ENCODE data around the gene NEK6. TPM values are rescaled to one million over a fixed set of nuclear protein-coding genes. Genes with fewer than 3 reads are reported as not detected.
A peak's percentile ranks its signal among the peaks of the same experiment; 100 is the strongest.

The NEK6 gene
- 46.0 TPM for polyA plus RNA-seq (2013, experiment 1 of 2; ENCODE audit: insufficient read length)
- 47.3 TPM for polyA plus RNA-seq (2013, experiment 2 of 2; ENCODE audit: insufficient read length)

DNA sequence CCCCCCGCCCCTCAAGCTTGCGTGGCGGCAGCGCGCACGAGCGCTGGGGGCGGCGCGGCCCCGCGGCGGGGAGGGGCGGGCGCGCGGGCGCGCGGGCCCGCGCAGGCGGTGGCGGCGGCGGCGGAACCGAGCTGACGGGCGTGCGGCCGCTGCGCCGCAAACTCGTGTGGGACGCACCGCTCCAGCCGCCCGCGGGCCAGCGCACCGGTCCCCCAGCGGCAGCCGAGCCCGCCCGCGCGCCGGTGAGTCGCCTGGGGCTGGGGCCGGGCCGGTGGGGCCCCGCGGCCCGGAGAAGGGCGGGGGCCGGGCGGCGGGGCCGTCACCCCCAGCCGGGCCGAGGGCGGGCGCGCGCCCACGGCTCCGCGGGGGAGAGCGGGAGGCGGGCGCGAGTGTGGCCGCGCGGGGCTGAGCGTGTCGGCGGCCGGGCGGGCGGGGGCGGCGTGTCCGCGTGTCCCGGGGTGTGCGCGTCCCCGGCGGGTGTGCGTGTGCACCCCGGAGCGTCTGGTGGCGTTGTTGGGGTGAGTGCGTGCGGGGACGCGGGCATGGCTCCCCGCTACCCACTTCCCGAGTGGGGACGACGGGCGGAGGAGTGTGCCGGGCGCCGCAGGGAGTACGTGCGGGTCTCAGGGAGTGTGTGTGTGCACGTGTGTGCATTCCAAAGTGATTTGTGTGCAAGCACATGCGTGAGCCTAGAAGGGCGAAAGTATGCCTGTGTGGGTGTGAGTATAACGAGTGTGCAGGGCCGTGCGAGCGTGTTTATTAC lies at the start of gene NEK6:
Gene NEK6, plus strand, starts transcription at position 106 of the 763 bp plus-strand sequence. CDS start 44,016 bp downstream, outside the sequence.
- DNase-seq, result peak; percentile 66

- DNase-seq, result no peak
These were observed 49.2 kb upstream of the NEK6 start for GRCh38 chr9:124208571-124208970.

GRCh38 chr9:124209279-124209678 lies 48.5 kb upstream of the NEK6 start:
- no peak for DNase-seq

- DNase-seq, result no peak
These were observed 48.0 kb upstream of the NEK6 start for GRCh38 chr9:124209774-124210173.

- no peak for DNase-seq
These were observed 47.1 kb upstream of the NEK6 start for GRCh38 chr9:124210697-124211096.

GRCh38 chr9:124212381-124213050 lies 45.2 kb upstream of the NEK6 start:
- DNase-seq, result peak; percentile 51

DNA sequence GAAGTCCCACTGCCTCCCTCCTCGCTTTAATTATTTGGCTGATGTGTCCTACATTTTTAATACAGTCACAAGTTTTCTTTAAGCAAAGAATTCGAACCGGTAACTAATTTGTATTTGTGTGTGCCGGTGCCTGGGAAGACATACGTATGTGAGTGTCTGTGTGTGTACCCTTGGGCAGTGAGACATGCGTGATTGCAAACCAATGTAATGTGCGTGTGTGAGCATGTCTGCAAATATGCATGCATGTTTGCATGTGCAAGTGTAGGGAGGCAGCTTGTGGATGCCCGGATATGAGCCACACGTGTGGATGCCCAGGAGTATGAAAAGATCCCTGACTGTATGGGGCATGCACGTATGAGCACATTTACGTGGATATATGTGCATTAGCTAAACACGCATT lies 44.4 kb upstream of the NEK6 start:
- no peak for DNase-seq

DNA sequence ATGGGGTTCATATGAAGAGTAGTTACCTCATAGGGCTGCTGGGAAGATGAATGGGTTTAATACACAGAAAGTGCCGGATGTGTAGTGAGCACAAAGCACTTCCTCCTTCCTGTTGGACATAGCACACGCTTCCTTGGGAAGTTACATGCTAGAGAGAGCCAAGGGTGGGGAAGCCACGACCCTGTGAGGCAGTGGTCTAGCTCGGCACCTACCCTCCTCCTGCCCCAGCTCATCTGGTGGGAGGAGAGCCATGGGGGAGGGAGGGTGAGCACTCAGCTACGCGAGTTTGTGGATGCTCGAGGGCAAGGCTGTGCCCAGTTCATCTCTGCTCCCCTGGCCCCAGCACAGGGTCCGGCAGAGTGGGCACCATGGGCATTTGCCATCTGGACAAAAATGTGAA lies 43.6 kb upstream of the NEK6 start:
- no peak for DNase-seq

DNA sequence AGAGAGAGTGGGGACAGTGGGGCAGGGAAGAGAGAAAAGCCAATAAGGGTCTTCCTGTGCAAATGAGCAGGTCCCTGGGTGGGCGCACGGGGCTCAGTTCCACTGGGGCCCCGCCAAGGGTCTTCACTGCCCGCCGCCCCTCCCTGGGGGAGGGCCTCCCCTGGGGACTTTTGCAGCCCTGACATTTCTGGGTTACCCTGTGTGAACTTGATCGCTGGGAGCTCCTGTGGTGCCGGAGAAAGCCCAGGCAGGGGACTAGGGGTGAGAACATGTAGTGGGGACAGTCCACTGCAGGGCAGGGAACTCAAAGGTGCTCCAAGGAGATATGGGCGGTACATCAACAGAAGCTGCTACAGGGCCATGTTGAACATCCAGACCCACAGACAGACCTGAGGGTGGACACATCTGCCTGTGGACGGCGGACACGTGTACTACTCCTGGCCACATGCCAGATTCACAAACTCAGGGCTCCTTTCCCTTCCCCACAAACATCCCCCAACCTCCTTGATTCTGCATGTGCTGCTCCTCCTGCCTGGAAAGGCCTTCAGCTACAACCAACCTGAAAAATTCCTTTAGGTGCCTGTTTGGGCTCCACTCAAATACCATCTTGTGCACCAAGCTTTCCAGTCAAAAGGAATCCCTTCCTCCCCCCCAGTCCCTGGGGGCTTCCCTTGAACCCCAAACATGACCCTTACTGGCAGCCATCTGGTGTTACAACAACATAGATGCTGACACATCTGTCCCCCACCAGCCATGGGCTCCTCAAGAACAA lies 43.0 kb upstream of the NEK6 start:
- no peak for DNase-seq

DNA sequence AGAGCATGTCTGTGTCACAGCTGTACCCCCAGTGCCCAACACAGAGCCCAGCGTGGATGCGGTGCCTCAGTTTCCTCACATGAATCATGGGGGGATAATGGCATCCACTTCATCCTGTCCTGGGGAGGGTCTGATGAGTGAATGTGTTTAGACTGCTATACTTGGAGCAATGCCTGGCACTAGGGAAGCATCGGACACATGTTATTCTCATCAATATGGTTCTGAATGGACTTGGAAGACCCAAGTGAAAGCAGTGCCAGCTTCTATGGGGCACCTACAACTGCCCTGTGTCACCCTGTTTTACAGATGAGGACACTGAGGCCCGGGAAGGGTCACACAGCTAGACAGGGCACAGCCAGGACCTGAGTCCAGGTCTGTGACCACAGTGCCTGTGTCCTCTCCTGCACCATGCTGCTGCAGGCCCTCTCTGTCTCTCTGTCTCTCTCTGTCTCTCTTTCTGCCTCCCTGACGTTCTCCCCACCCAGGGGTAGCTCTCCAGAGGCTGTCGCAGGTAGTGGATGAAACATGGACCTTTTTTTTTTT lies 42.3 kb upstream of the NEK6 start:
- no peak for DNase-seq

DNA sequence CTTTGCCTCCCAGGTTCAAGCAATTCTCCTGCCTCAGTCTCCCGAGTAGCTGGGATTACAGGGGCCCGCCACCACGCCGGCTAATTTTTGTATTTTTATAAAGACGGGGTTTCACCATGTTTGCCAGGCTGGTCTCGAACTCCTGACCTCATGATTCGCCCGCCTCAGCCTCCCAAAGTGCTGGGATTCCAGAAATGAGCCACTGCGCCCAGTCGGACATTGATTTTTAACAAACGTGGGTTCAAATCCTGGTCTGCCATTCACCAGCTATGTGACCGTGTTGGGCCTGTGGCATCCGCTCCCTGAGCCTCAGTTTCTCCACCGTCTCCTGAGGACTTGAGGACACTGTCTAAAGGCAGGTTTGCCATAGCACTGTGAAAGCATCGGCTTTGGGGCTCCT lies 41.8 kb upstream of the NEK6 start:
- no peak for DNase-seq

DNA sequence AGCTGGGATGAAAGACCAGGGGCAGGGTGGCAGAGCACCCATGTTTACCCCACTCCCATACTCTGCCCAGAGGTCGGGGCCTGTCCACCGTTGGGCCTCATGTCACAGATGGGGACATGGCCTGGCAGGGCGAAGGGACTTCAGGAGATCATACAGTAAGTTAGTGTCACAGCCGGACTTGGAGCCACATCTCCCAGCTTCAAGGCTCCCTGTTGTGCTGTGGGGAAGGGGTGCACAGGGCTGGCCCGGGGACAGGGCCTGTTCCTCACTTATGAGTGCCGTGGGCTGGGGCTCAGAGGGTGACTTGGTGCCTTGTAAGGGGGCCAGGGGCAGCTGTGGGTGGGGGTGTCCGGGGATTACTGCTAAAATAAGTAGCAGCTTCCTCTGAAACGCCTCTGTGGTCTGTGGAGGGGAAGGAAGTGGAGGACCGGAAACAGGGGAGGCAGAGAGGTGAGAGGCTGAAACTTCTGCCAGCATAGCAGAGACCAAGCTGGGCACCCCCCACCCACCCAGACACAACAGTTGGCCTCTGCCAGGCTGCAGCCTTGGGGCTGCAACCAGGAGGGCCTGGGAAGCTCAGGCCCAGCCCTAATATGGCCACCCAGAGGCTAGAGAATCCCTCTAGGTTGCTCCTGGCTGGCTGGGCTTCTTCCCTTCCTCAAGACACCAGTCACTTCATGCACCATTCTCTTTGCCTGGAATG lies 41.1 kb upstream of the NEK6 start:
- no peak for DNase-seq

DNA sequence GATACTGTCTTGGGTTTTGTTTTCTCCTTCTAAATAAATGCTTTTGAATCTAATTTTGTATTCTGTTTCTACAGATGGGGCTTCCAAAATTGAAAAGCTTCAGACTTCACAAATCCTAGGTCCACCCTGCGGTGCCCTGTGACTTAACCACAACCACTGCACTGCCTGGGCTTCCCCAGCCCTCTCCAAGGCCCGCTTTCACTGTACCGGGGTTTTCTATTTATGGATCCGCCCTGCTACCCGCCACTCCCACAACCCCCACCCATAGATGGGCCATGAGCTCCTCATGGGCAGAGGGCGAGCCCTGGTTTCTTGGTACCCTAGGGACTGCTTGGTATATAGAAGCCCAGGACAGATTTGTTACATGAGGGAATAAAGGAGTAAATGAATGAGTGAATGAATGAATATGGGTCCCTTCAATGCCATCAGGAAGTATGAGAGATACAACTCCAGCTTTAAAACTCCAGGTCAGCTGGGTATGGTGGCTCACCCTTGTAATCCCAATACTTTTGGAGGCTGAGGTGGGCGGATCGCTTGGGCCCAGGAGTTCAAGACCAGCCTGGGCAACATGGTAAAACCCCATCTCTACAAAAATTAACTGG lies 39.8 kb upstream of the NEK6 start:
- no peak for DNase-seq

DNA sequence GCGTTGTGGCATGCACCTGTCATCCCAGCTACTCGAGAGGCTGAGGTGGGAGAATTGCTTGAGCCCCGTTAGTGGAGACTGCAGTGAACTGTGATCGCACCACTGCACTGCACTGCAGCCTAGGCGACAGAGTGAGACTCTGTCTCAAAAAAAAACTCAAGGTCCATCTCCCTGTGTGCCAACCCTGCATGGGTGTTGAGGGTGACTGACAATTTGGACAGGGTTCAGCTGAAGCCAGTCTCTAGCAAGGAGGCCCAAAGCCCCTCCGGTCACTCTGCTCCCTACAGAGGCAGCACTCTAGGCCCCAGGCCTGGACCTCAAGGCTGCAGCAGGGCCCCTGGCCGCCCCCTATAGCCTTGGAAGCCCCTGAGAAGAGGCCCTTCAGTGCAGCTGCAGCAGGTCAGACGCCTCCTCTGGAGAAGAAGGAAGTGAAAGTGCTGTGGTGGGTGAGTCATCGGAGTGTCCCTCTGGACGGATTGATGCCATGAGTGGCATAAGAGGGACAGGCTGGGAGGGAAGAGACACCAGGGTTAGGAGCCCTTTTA lies 39.2 kb upstream of the NEK6 start:
- DNase-seq, result peak; percentile 46

DNA sequence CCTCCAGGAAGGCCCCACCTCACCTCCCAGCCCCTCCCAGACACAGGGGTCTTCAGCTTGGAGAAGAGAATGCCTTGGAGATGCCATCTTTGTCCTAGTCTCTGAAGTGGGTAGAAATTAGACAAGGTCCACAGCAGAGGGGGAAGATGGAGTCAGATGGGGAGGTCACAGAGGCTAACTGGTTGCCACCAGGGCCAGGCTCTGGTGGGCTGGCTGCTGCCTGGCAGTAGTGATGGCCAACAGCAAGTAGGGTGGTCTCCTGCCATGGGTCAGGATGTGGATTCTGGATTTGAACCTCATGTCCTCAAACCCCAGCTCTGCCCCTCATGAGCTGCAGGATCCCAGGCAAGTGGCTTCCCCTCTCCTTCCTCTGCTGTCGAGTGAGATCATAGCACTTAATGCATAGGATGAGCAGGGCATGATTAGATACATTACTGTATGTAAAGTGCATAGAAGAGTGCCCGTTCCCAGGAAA lies 38.7 kb upstream of the NEK6 start:
- DNase-seq, result no peak

DNA sequence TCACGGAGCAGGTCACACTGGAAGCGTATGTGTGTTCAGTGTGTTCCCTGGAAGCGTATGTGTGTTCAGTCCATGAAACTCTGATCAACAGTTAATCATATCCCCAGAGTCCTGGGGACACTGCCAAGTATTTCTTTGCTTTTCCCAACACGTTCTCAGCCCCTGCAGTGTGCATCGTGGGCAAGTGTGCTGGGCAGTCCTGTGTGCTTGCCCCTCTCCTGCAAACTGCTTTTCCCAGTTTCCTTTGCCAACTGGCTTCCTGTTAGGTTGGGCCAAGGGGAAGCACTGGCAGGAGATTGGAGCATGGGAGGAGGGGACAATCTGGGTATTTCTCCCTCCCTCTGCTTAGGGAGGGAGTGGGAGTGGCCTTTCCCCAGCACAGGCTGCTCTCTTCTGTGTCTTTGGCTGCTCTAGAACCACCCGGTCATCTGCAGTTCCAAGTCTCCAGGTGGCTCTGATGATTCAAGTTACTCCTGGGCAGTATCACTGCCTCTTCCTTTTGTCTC lies 36.8 kb upstream of the NEK6 start:
- peak; percentile 46 for DNase-seq

DNA sequence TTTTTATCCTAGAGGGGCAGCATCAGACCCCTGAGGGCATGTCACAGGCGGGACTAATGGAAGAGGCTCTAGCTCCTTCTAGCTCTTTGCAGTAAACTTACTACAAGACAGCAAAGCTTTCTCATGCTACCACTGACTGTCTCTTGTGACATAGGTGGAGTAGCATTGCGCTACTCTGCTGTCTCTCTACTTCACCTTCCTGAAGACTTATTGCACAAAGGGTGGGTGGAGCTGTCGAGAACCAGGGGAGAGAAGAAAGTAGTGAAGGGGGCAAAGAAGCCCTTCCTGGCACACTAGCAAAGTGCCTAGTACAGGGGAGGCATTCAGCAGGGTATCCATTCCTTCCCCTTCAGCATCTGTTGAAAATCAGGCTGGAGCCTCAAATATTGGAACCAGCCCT lies 36.1 kb upstream of the NEK6 start:
- no peak for DNase-seq

- DNase-seq, result no peak
These were observed 35.6 kb upstream of the NEK6 start for GRCh38 chr9:124222109-124222508.

- DNase-seq, result no peak
These were observed 34.6 kb upstream of the NEK6 start for GRCh38 chr9:124222918-124223720.

GRCh38 chr9:124225945-124226344 lies 31.8 kb upstream of the NEK6 start:
- DNase-seq, result no peak

Data from fibroblast of skin of scalp (primary cell).